Activated naive CD8-positive, alpha-beta T cell treated with anti-CD3 and anti-CD28 coated beads, Interleukin-2, amount 50 U/mL, for 24 hours (primary cell): Measurements from ENCODE around the gene PRODH.
"Not testable (repeated sequence)": the region's sequence is repeated elsewhere in the genome, so short reads cannot be mapped to it uniquely, and the experiment has no call there.

ENCODE experiments used
- ATAC-seq: fragments of 150-1000 bp; cut with Tn5 transposase; one replicate; pipeline ENCODE4 v1.10.0; 2021
- DNase-seq: peaks from one replicate; pipeline ENCODE4 v3.0.0; 2021
- H3K27ac Mint-ChIP-seq: one replicate; pipeline ENCODE4 v1.8.0; 2021; ENCODE audit warnings: mild to moderate bottlenecking, mixed read lengths
- H3K27me3 Mint-ChIP-seq: one replicate; pipeline ENCODE4 v1.8.0; 2021; ENCODE audit warnings: mixed read lengths
- H3K36me3 Mint-ChIP-seq: one replicate; pipeline ENCODE4 v1.8.0; 2021; ENCODE audit warnings: low read depth, mixed read lengths
- H3K4me1 Mint-ChIP-seq: one replicate; pipeline ENCODE4 v1.8.0; 2021; ENCODE audit warnings: mixed read lengths
- H3K4me3 Mint-ChIP-seq: one replicate; pipeline ENCODE4 v1.8.0; 2021; ENCODE audit warnings: mild to moderate bottlenecking, moderate library complexity, mixed read lengths
- H3K9me3 Mint-ChIP-seq: one replicate; pipeline ENCODE4 v1.8.0; 2021; ENCODE audit warnings: mixed read lengths

Gene PRODH

GRCh38 chr22:18950141-18950540, 14.0 kb upstream of the PRODH start:
- no peaks in the 10 kb centered on the region for H3K9me3 Mint-ChIP-seq
- H3K27ac Mint-ChIP-seq = no peak overlapping the region
- ATAC-seq (no peak), DNase-seq (no peak)
- H3K4me3 Mint-ChIP-seq = no peak overlapping the region
- H3K4me1 Mint-ChIP-seq = no peaks in the 10 kb centered on the region
- H3K27me3 Mint-ChIP-seq = peaks cover 22% of the 10 kb centered on the region
- no peaks in the 10 kb centered on the region for H3K36me3 Mint-ChIP-seq

- Mint-ChIP-seq H3K27ac (no peak overlapping the region), H3K36me3 (no peaks in the 10 kb centered on the region), H3K4me3 (no peak overlapping the region), H3K27me3 (peaks cover 19% of the 10 kb centered on the region), H3K9me3 (no peaks in the 10 kb centered on the region), H3K4me1 (no peaks in the 10 kb centered on the region)
- DNase-seq (no peak), ATAC-seq (no peak)
Observed at GRCh38 chr22:18947905-18948304, 11.8 kb upstream of the PRODH start.

GRCh38 chr22:18947105-18947504, 11.0 kb upstream of the PRODH start:
- not testable (repeated sequence) for H3K27ac Mint-ChIP-seq, ATAC-seq, DNase-seq, H3K9me3 Mint-ChIP-seq, H3K4me3 Mint-ChIP-seq, H3K36me3 Mint-ChIP-seq, H3K4me1 Mint-ChIP-seq
- peaks cover 19% of the 10 kb centered on the region for H3K27me3 Mint-ChIP-seq

GRCh38 chr22:18938691-18939090, 2.6 kb upstream of the PRODH start:
- ATAC-seq, DNase-seq, H3K4me3 Mint-ChIP-seq, H3K4me1 Mint-ChIP-seq, H3K9me3 Mint-ChIP-seq, H3K27ac Mint-ChIP-seq, H3K36me3 Mint-ChIP-seq, H3K27me3 Mint-ChIP-seq: not testable (repeated sequence)

GRCh38 chr22:18934688-18935087, 1.4 kb downstream of the PRODH start:
- DNase-seq, H3K27ac Mint-ChIP-seq, H3K36me3 Mint-ChIP-seq, H3K27me3 Mint-ChIP-seq, H3K4me1 Mint-ChIP-seq, H3K9me3 Mint-ChIP-seq, ATAC-seq, H3K4me3 Mint-ChIP-seq: not testable (repeated sequence)

GRCh38 chr22:18933914-18934313, 2.2 kb downstream of the PRODH start:
- DNase-seq (no peak), ATAC-seq (peak; percentile 58)
- Mint-ChIP-seq H3K4me3 (no peak overlapping the region), H3K27ac (no peak overlapping the region), H3K4me1 (no peaks in the 10 kb centered on the region), H3K9me3 (no peaks in the 10 kb centered on the region), H3K36me3 (no peaks in the 10 kb centered on the region), H3K27me3 (no peaks in the 10 kb centered on the region)

DNA sequence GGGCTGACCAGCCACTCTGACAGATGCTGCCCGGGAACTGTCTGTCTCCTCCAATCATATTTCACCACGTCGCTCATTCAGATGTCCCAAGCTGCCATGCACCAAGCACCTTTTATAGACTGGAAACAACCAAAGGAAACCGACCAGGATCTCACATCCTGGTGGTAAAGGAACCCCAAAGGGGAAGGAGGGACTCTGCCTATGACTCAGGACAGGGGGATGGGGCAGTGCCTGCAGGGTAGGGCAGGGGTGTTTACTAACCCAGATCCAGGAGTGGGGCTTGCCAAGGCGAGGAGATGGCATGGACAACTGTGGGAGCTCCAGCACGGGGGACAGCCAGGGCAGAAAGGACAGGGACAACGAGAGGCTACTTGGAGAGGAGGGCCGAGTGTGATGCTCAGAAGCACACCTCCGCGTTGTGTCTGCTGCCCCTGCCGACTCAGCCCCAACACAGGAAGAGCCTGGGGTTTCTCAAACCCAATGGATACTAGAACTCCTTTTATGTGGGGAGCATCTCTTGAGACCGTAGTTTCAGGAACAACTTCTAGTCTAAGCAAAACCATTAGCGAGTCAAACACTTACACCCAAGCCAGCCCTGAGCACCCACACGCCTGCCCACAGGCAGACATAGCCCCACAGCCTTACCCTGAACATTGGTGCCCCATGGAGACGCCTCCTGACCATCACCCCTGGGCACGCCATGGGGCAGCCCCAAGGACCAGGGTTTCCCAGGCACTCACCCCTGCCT, 4.0 kb downstream of the PRODH start:
- no peaks in the 10 kb centered on the region for H3K36me3 Mint-ChIP-seq
- no peak overlapping the region for H3K4me3 Mint-ChIP-seq
- H3K4me1 Mint-ChIP-seq = no peaks in the 10 kb centered on the region
- H3K9me3 Mint-ChIP-seq = no peaks in the 10 kb centered on the region
- ATAC-seq (no peak), DNase-seq (no peak)
- H3K27me3 Mint-ChIP-seq = no peaks in the 10 kb centered on the region
- no peak overlapping the region for H3K27ac Mint-ChIP-seq

DNA sequence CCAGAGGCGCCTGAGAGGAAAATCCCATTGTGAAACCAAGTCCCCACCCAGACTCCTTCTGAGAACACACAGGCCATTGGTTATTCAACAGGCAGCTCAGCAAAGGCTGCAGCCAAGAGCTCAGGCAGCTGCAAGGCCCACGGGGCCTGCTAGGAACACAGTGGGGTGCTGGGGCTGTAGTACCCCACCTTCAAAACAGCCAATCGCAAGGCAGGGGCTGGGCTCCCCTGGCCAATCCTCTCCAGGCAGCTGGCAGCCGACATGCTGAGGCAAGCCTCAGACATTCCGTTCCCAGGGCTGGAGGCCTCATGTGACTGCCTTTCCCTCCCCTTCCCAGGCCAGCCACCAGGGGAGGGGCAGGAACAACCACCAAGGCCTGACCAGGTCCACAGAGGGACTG, 6.6 kb downstream of the PRODH start:
- no peaks in the 10 kb centered on the region for H3K27me3 Mint-ChIP-seq
- H3K27ac Mint-ChIP-seq = no peak overlapping the region
- H3K36me3 Mint-ChIP-seq = no peaks in the 10 kb centered on the region
- no peak for ATAC-seq
- no peak overlapping the region for H3K4me3 Mint-ChIP-seq
- no peaks in the 10 kb centered on the region for H3K9me3 Mint-ChIP-seq
- H3K4me1 Mint-ChIP-seq = no peaks in the 10 kb centered on the region
- no peak for DNase-seq

- Mint-ChIP-seq H3K4me3 (no peak overlapping the region), H3K36me3 (no peaks in the 10 kb centered on the region), H3K27me3 (no peaks in the 10 kb centered on the region), H3K27ac (no peak overlapping the region), H3K4me1 (no peaks in the 10 kb centered on the region), H3K9me3 (no peaks in the 10 kb centered on the region)
- DNase-seq = no peak
- no peak for ATAC-seq
Observed at GRCh38 chr22:18927573-18927972, 8.5 kb downstream of the PRODH start.

DNA sequence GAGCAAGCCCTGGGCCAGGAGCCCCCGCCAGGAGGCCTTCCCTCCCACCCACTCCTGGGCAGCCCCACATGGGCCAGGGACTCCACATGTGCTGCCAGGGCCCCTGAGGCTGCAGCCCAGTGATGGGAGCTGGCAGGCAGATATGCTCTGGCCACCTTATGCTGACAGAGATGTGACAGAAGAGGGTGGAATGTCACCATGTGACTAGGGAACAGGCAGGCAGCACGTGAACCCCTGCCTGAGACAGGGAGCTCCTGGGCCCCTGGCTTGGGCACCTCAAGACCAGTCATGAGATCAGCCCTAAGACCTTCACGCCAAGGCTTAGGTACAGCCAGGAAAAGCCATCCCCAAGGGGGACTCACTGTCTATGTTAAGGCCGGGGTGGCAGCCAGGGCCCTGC, 9.1 kb downstream of the PRODH start:
- Mint-ChIP-seq H3K27me3 (no peaks in the 10 kb centered on the region), H3K27ac (no peak overlapping the region), H3K4me1 (no peaks in the 10 kb centered on the region), H3K36me3 (no peaks in the 10 kb centered on the region), H3K4me3 (no peak overlapping the region), H3K9me3 (no peaks in the 10 kb centered on the region)
- DNase-seq (no peak), ATAC-seq (no peak)

DNA sequence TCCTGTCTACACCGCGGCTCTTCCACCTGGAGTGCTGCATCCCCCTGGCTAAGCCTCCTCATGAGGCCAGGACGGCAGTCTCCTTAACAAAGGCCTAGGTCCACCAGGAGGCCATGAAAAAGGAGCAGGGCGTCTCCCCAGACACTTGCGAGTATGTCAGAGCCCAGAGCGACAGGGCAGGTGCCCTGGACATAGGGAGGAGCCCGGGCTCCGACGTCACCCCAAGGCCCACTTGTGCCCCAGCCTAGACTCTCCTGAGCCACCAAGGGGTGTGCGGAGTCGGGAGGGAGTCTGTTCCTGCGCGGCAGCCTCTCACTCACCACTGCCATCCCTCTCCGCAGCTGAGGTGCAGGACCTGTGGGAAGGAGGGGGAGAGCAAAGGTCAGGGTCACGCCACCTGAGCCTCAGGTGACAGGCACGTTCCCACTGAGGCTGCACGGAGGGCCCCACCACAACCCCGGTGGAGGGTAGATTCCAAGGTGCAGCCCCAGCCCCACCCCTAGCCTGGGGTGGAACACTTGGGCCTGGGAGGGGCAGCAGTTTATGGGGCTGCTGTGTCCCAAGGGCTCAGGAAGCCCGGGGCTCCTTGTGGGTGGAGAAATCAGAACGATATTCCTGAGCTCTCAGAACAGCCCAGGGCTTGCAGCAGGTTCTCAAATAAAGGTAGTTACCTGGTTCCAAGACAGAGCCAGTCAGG, 10.6 kb downstream of the PRODH start:
- DNase-seq (no peak), ATAC-seq (no peak)
- no peaks in the 10 kb centered on the region for H3K27me3 Mint-ChIP-seq
- no peaks in the 10 kb centered on the region for H3K36me3 Mint-ChIP-seq
- no peaks in the 10 kb centered on the region for H3K4me1 Mint-ChIP-seq
- no peak overlapping the region for H3K4me3 Mint-ChIP-seq
- no peak overlapping the region for H3K27ac Mint-ChIP-seq
- no peaks in the 10 kb centered on the region for H3K9me3 Mint-ChIP-seq

DNA sequence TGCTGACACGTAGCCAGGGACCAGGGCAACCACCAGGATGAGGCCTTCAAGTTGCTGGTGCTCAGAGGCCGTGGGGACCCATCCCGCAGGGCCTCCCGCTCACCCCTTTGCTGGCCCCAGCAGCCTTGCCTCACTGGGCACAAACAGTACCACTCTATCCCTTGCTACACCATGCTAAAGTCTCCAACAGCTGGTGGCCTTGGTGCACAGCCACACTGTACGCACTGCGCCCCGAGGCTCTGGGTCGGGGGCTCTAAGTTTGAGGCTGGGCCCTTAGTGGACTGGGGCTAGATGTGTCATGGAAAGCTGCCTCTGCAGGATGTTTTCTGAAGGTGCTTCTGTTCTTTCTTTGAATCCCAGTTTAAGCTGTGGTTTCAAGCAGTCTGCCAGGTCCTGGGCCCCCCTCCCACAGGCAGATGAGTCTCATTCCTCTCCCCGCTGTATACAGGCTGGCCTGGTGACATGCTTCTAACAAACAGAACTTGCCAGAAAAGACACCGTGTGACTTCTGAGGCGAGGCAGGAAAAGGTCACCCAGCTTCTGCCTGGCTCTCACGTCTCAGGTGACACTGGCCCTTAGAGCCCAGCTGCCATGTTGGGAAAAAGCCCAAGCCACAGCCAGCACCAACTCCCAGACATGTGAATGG, 15.7 kb downstream of the PRODH start:
- DNase-seq, H3K27me3 Mint-ChIP-seq, H3K27ac Mint-ChIP-seq, H3K9me3 Mint-ChIP-seq, H3K36me3 Mint-ChIP-seq, ATAC-seq, H3K4me1 Mint-ChIP-seq, H3K4me3 Mint-ChIP-seq: not testable (repeated sequence)

- not testable (repeated sequence) for H3K27me3 Mint-ChIP-seq, H3K4me3 Mint-ChIP-seq, ATAC-seq, DNase-seq, H3K36me3 Mint-ChIP-seq, H3K9me3 Mint-ChIP-seq, H3K27ac Mint-ChIP-seq, H3K4me1 Mint-ChIP-seq
Observed at GRCh38 chr22:18917818-18918217, 18.3 kb downstream of the PRODH start.

DNA sequence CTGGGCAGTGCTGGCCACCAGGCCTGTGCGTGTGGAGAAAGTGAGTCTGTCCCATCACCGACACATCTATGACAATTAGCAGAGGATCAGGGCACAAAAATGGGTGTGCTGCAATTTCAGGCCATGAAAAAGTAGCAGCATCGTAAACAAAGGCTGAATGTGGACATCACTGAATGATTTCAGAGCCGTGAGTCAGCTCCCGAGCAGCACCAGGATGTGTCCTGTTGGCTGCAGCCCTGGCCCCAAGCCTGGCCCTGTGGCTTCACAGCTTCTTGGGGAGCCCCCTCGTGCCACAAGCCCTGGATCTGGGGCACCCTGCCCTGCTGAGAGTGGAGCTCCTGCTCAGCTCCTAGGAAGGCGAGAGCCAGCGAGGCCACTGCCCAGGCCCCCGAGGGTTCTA, 20.5 kb downstream of the PRODH start:
- not testable (repeated sequence) for H3K27me3 Mint-ChIP-seq, H3K36me3 Mint-ChIP-seq, ATAC-seq, DNase-seq, H3K9me3 Mint-ChIP-seq, H3K4me3 Mint-ChIP-seq, H3K27ac Mint-ChIP-seq, H3K4me1 Mint-ChIP-seq

DNA sequence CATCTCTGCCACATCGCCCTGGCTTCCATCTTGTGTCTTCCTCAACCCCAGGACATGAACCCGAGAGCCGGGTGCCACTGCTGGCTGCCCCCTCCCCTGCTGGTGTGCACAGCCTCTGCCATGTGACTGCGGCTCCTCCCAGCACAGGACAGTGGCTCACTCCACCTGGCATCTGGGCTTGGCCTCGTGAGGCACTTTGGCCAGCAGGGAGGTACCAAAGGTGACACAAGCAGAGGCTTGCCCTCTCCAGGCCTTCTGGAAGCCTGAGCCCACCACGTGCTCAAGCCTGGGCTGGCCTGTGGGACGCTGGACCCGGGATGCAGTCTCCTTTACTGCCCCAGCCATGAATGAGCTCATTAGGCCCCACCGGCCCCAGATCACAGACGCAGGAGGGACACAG, 21.5 kb downstream of the PRODH start:
- not testable (repeated sequence) for H3K4me1 Mint-ChIP-seq, H3K4me3 Mint-ChIP-seq, ATAC-seq, H3K27ac Mint-ChIP-seq, H3K9me3 Mint-ChIP-seq, H3K27me3 Mint-ChIP-seq, H3K36me3 Mint-ChIP-seq, DNase-seq
